K562 treated with DMSO at 1 percent for 12 hours (cell line): ENCODE results near the gene CD59. TPM values are rescaled to one million over a fixed set of nuclear protein-coding genes. Genes with fewer than 3 reads are reported as not detected.

Source experiments
- total RNA-seq: library from RNA; unstranded; fragments of 300-600 nt; gene quantifications from 2 replicates; pipeline ENCODE4 v1.2.3, GENCODE V29; 2022; ENCODE audit not compliant: insufficient read depth

Gene CD59, protein sequence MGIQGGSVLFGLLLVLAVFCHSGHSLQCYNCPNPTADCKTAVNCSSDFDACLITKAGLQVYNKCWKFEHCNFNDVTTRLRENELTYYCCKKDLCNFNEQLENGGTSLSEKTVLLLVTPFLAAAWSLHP
- total RNA-seq: 111 and 179 TPM in 2 replicates

DNA sequence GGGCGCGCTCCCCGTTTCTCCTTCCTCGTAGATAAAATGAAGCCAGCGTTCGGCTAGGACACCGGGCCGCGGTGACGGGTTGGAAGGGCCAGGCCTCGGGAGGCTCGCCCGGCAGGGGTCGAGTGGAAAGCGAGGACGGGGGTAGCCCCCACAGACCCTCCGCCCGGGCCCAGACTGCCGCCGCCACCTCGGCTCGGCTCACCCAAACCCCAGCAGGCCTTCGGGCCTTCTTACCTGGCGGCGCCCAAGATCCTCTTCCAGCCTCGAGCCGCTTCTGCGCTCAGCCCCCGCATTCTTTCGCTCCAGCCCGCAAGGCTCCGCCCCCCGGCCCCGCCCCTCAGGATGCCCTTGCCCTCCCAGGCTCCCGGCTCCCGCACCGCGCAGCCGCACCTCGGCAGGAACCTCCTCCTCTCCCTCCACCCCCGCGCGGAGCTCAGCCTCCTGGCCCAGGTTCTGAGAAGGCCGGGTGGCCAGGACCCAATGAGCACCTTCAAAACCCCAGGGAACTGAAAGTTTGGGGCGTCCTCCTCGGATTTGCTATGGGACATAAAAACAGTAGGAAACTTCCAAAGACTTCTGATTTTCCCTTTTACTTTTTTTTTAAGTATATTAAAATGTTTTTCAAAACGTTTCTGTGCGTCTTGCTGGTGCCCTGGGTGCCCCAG, at the start of gene CD59:
TSS of gene CD59 (minus strand) at position 276 of the 665 bp plus-strand sequence. CDS start 13,978 bp downstream, outside the sequence.

DNA sequence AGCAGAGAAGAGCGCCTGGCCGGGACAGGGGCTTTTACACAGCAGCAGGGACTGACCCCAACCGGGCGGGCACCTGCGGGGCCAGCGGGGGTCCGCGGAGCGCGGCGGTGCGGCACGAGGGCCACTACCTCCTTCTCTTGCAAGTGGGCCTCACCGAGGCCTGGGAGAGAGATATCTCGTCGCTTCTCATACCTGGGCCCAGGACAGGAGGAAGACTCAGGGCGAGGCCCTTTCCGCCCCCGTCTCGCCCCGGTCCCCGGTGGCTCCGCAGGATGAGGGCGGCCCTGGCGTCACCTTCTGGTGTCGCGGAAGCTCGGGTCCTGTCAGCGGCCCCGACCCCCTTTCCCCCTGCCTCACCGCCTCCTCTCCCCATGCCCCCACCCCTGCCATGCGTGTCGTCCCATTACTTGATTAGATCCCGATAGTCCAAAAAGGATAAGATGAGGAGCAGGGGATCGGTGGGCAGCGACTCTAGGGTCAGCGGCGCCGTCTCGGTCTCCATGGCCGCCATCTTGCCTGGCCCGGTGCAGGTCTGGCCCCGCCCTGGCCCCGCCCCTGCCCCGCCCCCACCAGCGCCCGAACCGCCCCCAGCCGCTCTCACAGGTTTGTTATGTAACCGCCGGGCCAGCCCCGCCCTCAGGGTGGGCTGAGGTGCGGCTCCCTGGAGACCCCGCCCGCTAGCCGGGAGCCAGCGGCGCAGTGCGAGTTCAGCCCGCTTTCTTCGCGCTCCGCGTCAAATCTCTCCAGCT, 37.9 kb upstream of the CD59 start, which contains the start of gene FBXO3:
TSS of gene FBXO3 (minus strand) at position 534 of the 749 bp plus-strand sequence. CDS start at position 511, 23 bp downstream.

DNA sequence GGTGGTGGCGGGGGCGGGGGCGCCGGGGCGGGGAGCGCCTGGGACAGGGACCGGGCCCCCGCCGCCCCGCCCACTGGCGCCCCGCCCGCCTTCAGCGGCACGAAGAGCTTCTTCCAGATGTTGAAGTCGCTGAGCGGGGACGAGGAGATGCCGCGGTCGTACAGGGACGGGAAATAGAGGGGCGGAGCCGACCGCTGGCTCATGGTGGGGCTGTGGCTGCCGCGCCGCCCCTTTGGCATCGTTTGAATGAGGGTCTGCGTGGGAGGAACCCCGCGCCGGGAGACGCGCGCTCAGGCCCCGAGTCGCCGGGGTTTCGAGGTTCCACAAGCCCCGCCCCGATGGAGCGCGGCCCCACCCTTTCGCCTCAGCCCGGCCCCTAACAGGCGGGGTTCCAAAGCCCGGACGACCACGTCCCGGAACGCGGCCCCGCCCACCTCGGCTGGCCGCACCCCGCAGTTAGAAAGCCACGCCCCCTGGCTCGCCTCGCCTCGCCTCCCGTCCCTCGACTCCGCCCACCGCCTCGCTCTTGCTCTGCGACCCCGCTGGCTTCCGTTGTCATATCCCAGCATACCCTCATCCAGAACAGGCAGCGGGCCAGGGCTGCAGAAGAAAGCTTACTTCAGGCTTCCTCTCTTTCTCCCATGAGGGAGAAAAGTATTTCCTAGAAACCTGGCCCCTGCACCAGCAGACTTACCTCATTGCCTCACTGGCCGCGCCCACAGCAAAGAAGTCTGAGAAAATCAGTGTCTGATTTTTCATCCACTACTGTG, 35.5 kb downstream of the CD59 start, which contains the start of gene C11orf91:
TSS of gene C11orf91 (minus strand) at position 325 of the 770 bp plus-strand sequence. CDS start at position 239, 86 bp downstream.

Other genes with a start within 250 kb of the CD59 start
- gene C11orf91, start 35.6 kb downstream of the CD59 start, total RNA-seq: not detected in 2 replicates
- 18.6 and 21.9 TPM in 2 replicates for gene FBXO3, start 38.1 kb upstream of the CD59 start, total RNA-seq
- 17.8 and 20.8 TPM in 2 replicates for gene LMO2, start 155.7 kb upstream of the CD59 start, total RNA-seq